Activated B cell treated with CpG ODN at 0.5 μM for 24 hours (primary cell): ENCODE data around the gene SYNJ1. TPM values are rescaled to one million over a fixed set of nuclear protein-coding genes. Genes with fewer than 3 reads are reported as not detected.

Experiments
- ATAC-seq: fragments of 200-7000 bp; cut with Tn5 transposase; one replicate; pipeline ENCODE4 v1.10.0; 2021; ENCODE audit warnings: low read depth, mild to moderate bottlenecking, moderate library complexity
- CTCF ChIA-PET: fragments of 350-600 bp; sonication (Branson Sonifier 250); formaldehyde crosslinking; loops from one replicate; lab custom pipeline; 2021; ENCODE audit warnings: antibody characterized with exemption; lab: Charles Lee
- POLR2A ChIA-PET: fragments of 350-600 bp; sonication (Branson Sonifier 250); formaldehyde crosslinking; loops from one replicate; lab custom pipeline; 2021; ENCODE audit warnings: antibody characterized with exemption; lab: Charles Lee
- DNase-seq: peaks from one replicate; pipeline ENCODE4 v3.0.0; 2022
- H3K27ac Mint-ChIP-seq: one replicate; pipeline ENCODE4 v1.8.0; 2020; ENCODE audit warnings: mixed read lengths
- H3K27me3 Mint-ChIP-seq: one replicate; pipeline ENCODE4 v1.8.0; 2021; ENCODE audit warnings: mixed read lengths
- H3K36me3 Mint-ChIP-seq: one replicate; pipeline ENCODE4 v1.8.0; 2021; ENCODE audit warnings: low read depth, mixed read lengths
- H3K4me1 Mint-ChIP-seq: one replicate; pipeline ENCODE4 v1.8.0; 2021; ENCODE audit warnings: mixed read lengths
- H3K4me3 Mint-ChIP-seq: one replicate; pipeline ENCODE4 v1.8.0; 2020; ENCODE audit warnings: mild to moderate bottlenecking, mixed read lengths
- H3K9me3 Mint-ChIP-seq: one replicate; pipeline ENCODE4 v1.8.0; 2020; ENCODE audit warnings: mixed read lengths
- CTCF ChIP-seq: fragments of 200-600 bp; IDR thresholded peaks from one replicate; pipeline ENCODE4 v1.8.0; 2022; ENCODE audit warnings: antibody characterized with exemption, mild to moderate bottlenecking
- intact Hi-C: fragments of 100-400 bp; cut with micrococcal nuclease; formaldehyde crosslinking; loops from one replicate; pipeline ENCODE4 v1.15.1; 2024
- total RNA-seq: library from RNA; stranded (reverse); gene quantifications from 2 replicates; pipeline ENCODE4 v1.2.3, GENCODE V29; 2022

SYNJ1 gene
- total RNA-seq, 1 donor from 2014 or later: 5.2 TPM

GRCh38 chr21:32604464-32604863 lies 123.3 kb downstream of the SYNJ1 start:
- intact Hi-C loops: no loop called here
- no peaks in the 10 kb centered on the region for H3K27me3 Mint-ChIP-seq
- H3K4me1 Mint-ChIP-seq: peaks cover 5% of the 10 kb centered on the region
- H3K4me3 Mint-ChIP-seq: no peak overlapping the region
- no peak for ATAC-seq
- no peak for DNase-seq
- H3K36me3 Mint-ChIP-seq: peaks cover 79% of the 10 kb centered on the region
- TF ChIP-seq CTCF: no peak
- H3K27ac Mint-ChIP-seq: no peak overlapping the region
- POLR2A ChIA-PET: no interaction called here
- no peaks in the 10 kb centered on the region for H3K9me3 Mint-ChIP-seq
- CTCF ChIA-PET: no interaction called here

DNA sequence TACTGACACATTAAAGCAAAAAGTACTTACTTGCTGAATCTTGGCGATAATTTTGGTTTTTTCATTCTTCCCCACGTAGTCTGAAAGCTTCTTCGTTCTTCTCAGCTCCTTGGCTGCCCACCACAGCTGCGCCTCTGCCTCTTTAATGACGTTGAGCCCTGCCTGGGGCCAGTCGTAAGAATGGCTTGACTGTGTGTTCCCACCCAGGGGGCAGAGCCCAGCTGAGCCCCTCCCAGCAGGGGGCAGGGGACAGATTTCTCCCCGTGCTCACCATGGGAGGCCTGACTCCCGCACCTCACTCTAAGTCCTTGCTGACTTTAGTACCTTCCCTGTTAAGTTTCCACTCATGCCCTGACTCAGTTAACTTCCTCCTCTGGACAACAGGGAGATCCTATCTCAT lies 124.7 kb downstream of the SYNJ1 start:
- H3K27me3 Mint-ChIP-seq: no peaks in the 10 kb centered on the region
- H3K4me1 Mint-ChIP-seq: peaks cover 7% of the 10 kb centered on the region
- TF ChIP-seq CTCF: no peak
- H3K9me3 Mint-ChIP-seq: no peaks in the 10 kb centered on the region
- no peak overlapping the region for H3K27ac Mint-ChIP-seq
- POLR2A ChIA-PET: no interaction called here
- intact Hi-C loops: no loop called here
- ATAC-seq (no peak), DNase-seq (no peak)
- H3K36me3 Mint-ChIP-seq: peaks cover 77% of the 10 kb centered on the region
- CTCF ChIA-PET: no interaction called here
- H3K4me3 Mint-ChIP-seq: no peak overlapping the region

- no peak overlapping the region for H3K4me3 Mint-ChIP-seq
- POLR2A ChIA-PET: no interaction called here
- H3K27ac Mint-ChIP-seq: no peak overlapping the region
- ATAC-seq: no peak
- H3K9me3 Mint-ChIP-seq: no peaks in the 10 kb centered on the region
- H3K4me1 Mint-ChIP-seq: peaks cover 7% of the 10 kb centered on the region
- DNase-seq: no peak
- CTCF ChIA-PET: interaction anchor here (1.8 to 2.4 kb wide), 2 partner anchors 224 to 821 kb away, joined by 8 read pairs; no protein-coding TSS in a partner anchor
- no peak for TF ChIP-seq CTCF
- peaks cover 71% of the 10 kb centered on the region for H3K36me3 Mint-ChIP-seq
- intact Hi-C loops: no loop called here
- no peaks in the 10 kb centered on the region for H3K27me3 Mint-ChIP-seq
Observed at GRCh38 chr21:32602099-32602498, 125.7 kb downstream of the SYNJ1 start.

DNA sequence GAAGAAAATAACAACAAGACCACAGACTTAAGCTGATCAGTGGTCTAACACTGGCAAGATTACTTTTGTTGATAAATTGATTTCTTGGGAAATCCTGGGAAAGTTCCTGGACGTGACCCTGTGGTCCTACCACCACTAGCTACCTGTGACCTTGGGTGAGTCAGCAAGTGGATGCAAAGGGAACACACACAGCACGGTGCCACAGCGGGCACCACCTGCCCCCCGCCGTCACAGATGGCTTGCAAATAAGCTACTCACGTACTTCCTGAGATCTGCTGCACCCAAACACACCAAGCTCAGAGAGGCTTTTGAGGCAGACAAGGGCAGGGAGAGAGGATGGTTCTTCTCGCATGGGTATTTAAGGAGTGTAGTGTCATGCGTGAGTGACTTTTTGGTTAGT lies 128.3 kb downstream of the SYNJ1 start:
- ChIA-PET POLR2A (no interaction called here), CTCF (interaction anchor here (2.2 kb wide), 1 partner anchor 13 kb away, joined by 10 read pairs; the partner anchor contains the start of gene CFAP298)
- ATAC-seq: peak; percentile 18
- H3K27me3 Mint-ChIP-seq: no peaks in the 10 kb centered on the region
- H3K4me1 Mint-ChIP-seq: peaks cover 7% of the 10 kb centered on the region
- intact Hi-C loops: no loop called here
- no peaks in the 10 kb centered on the region for H3K9me3 Mint-ChIP-seq
- no peak for TF ChIP-seq CTCF
- DNase-seq: no peak
- no peak overlapping the region for H3K4me3 Mint-ChIP-seq
- H3K27ac Mint-ChIP-seq: no peak overlapping the region
- H3K36me3 Mint-ChIP-seq: peaks cover 47% of the 10 kb centered on the region

DNA sequence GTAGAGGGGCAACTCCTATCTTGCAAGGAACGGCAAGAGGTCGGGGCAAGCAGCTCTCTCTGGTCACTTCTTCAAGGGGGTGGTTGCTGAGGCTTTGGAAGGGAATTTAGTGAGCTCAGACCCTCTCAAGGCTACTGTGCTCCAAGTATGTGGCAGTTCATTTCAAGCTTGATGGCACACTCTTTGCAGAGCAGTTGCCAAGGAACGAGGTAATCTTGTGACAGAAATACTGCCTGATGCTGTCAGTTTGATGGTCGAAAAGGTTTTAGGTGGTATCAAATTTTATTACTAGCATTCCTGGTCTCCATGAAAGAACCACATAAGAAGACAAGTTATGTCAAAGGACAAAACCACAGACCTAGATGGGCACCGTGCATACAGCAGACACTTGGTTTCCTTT lies 128.7 kb downstream of the SYNJ1 start:
- intact Hi-C loops: no loop called here
- ATAC-seq (no peak), DNase-seq (no peak)
- Mint-ChIP-seq H3K36me3 (peaks cover 43% of the 10 kb centered on the region), H3K4me1 (peaks cover 7% of the 10 kb centered on the region), H3K4me3 (no peak overlapping the region), H3K9me3 (no peaks in the 10 kb centered on the region), H3K27ac (no peak overlapping the region), H3K27me3 (no peaks in the 10 kb centered on the region)
- no peak for TF ChIP-seq CTCF
- CTCF ChIA-PET: interaction anchor here (2.2 kb wide), 1 partner anchor 13 kb away, joined by 10 read pairs; the partner anchor contains the start of gene CFAP298
- POLR2A ChIA-PET: no interaction called here
